Activated CD8-positive, alpha-beta memory T cell treated with anti-CD3 and anti-CD28 coated beads for 36 hours (primary cell): Measurements from ENCODE around the gene EDDM13. TPM values are rescaled to one million over a fixed set of nuclear protein-coding genes. Genes with fewer than 3 reads are reported as not detected.
"Not testable (repeated sequence)": the region's sequence is repeated elsewhere in the genome, so short reads cannot be mapped to it uniquely, and the experiment has no call there.

Experiments
- CTCF ChIA-PET: fragments of 350-600 bp; sonication (Branson Sonifier 250); formaldehyde crosslinking; loops from one replicate; lab custom pipeline; 2021; ENCODE audit warnings: antibody characterized with exemption; lab: Charles Lee
- POLR2A ChIA-PET: fragments of 350-600 bp; sonication (Branson Sonifier 250); formaldehyde crosslinking; loops from one replicate; lab custom pipeline; 2021; ENCODE audit warnings: antibody characterized with exemption; lab: Charles Lee
- total RNA-seq, 2 experiments: library from RNA; stranded (reverse); gene quantifications; one replicate each; pipeline ENCODE4 v1.2.3, GENCODE V29; 2021

Gene EDDM13
- total RNA-seq, 2 experiments from 2014 or later = 0.42 to 0.72 TPM

- CTCF ChIA-PET = no interaction called here
- POLR2A ChIA-PET = no interaction called here
These were observed 17.6 kb downstream of the EDDM13 start for GRCh38 chr19:56290104-56290503.

- ChIA-PET POLR2A (no interaction called here), CTCF (no interaction called here)
These were observed 19.3 kb downstream of the EDDM13 start for GRCh38 chr19:56291867-56292266.

- ChIA-PET CTCF (no interaction called here), POLR2A (no interaction called here)
These were observed 22.0 kb downstream of the EDDM13 start for GRCh38 chr19:56294549-56294948.

GRCh38 chr19:56295531-56296455 is 23.2 kb downstream of the EDDM13 start:
- ChIA-PET POLR2A (no interaction called here), CTCF (no interaction called here)

GRCh38 chr19:56297010-56297409 is 24.5 kb downstream of the EDDM13 start:
- CTCF ChIA-PET = no interaction called here
- POLR2A ChIA-PET = no interaction called here

- ChIA-PET CTCF (interaction anchor here (0.6 kb wide), 1 partner anchor 128 kb away, joined by 4 read pairs; no protein-coding TSS in a partner anchor), POLR2A (no interaction called here)
These were observed 27.1 kb downstream of the EDDM13 start for GRCh38 chr19:56299688-56300087.

GRCh38 chr19:56301155-56301554 is 28.6 kb downstream of the EDDM13 start:
- ChIA-PET POLR2A (no interaction called here), CTCF (no interaction called here)

GRCh38 chr19:56301886-56302620 is 29.5 kb downstream of the EDDM13 start:
- ChIA-PET POLR2A (no interaction called here), CTCF (no interaction called here)

GRCh38 chr19:56304243-56304642 is 31.7 kb downstream of the EDDM13 start:
- ChIA-PET CTCF (no interaction called here), POLR2A (no interaction called here)

GRCh38 chr19:56306016-56306415 is 33.5 kb downstream of the EDDM13 start:
- CTCF ChIA-PET = no interaction called here

GRCh38 chr19:56307062-56307461 is 34.5 kb downstream of the EDDM13 start:
- POLR2A ChIA-PET = not testable (repeated sequence)
- CTCF ChIA-PET = interaction anchor here (0.7 kb wide), 1 partner anchor 310 kb away, joined by 3 read pairs; no protein-coding TSS in a partner anchor

More at GRCh38 chr19:56306016-56306415, 33.5 kb downstream of the EDDM13 start:
- POLR2A ChIA-PET = no interaction called here

- ChIA-PET CTCF (no interaction called here), POLR2A (no interaction called here)
These were observed 36.2 kb downstream of the EDDM13 start for GRCh38 chr19:56308792-56309191.

GRCh38 chr19:56309511-56310185 is 37.1 kb downstream of the EDDM13 start:
- POLR2A ChIA-PET = no interaction called here
- CTCF ChIA-PET = interaction anchor here (0.6 to 1.4 kb wide), 6 partner anchors 9 to 229 kb away, joined by 3 to 7 read pairs (median 3); partner anchors contain the start of gene ZNF444

GRCh38 chr19:56310462-56310861 is 37.9 kb downstream of the EDDM13 start:
- POLR2A ChIA-PET = interaction anchor here (0.5 kb wide), 1 partner anchor 738 kb away, joined by 4 read pairs; no protein-coding TSS in a partner anchor
- CTCF ChIA-PET = interaction anchor here (1.1 to 1.4 kb wide), 3 partner anchors 28 to 57 kb away, joined by 3 to 7 read pairs (median 3); no protein-coding TSS in a partner anchor

GRCh38 chr19:56312342-56312741 is 39.8 kb downstream of the EDDM13 start:
- ChIA-PET CTCF (interaction anchor here (1.5 to 1.7 kb wide), 2 partner anchors 21 to 59 kb away, joined by 4 read pairs; no protein-coding TSS in a partner anchor), POLR2A (no interaction called here)

GRCh38 chr19:56312787-56313657 is 40.5 kb downstream of the EDDM13 start:
- ChIA-PET POLR2A (no interaction called here), CTCF (interaction anchor here (1.4 to 1.7 kb wide), 3 partner anchors 14 to 60 kb away, joined by 3 to 4 read pairs (median 4); no protein-coding TSS in a partner anchor)

GRCh38 chr19:56314018-56314380 is 41.5 kb downstream of the EDDM13 start:
- CTCF ChIA-PET = interaction anchor here (0.6 to 1.7 kb wide), 6 partner anchors 15 to 248 kb away, joined by 3 to 4 read pairs (median 3); no protein-coding TSS in a partner anchor
- POLR2A ChIA-PET = interaction anchor here (0.6 to 1.2 kb wide), 2 partner anchors 193 to 1038 kb away, joined by 4 to 8 read pairs; partner anchors contain the start of gene ZNF787
